ENCODE measurements around the gene TAS2R40.
A peak's percentile ranks its signal among the peaks of the same experiment; 100 is the strongest.

Gene TAS2R40

DNA sequence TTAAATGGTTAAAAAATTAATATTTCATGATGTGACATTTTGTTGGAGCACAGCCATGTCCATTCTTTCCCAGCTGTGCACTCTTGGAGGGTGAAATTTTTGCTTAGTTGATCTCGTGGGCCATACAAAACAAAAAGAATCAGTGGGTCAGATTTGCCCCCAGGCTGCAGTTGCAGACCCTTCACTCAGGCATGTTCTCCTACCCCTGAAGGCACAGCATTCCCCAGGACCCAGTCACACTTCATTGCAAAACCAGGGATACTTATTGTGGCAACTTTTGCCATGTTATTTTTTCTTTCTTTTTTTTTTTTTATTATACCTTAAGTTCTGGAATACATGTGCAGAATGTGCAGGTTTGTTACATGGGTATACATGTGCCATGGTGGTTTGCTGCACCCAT is 6.0 kb downstream of the TAS2R40 start:
- Histone ChIP-seq H3K27ac (no peak overlapping the region), H3K36me3 (no peaks in the 10 kb centered on the region), H3K9me3 (ENCODE audit: severe bottlenecking) (no peaks in the 10 kb centered on the region), H3K27me3 (ENCODE audit: insufficient read depth, low read depth, severe bottlenecking) (no peaks in the 10 kb centered on the region), H3K4me3 (ENCODE audit: low read depth, low read length) (no peak overlapping the region)
- DNase-seq: no peak
- TF ChIP-seq, protein P1, sequence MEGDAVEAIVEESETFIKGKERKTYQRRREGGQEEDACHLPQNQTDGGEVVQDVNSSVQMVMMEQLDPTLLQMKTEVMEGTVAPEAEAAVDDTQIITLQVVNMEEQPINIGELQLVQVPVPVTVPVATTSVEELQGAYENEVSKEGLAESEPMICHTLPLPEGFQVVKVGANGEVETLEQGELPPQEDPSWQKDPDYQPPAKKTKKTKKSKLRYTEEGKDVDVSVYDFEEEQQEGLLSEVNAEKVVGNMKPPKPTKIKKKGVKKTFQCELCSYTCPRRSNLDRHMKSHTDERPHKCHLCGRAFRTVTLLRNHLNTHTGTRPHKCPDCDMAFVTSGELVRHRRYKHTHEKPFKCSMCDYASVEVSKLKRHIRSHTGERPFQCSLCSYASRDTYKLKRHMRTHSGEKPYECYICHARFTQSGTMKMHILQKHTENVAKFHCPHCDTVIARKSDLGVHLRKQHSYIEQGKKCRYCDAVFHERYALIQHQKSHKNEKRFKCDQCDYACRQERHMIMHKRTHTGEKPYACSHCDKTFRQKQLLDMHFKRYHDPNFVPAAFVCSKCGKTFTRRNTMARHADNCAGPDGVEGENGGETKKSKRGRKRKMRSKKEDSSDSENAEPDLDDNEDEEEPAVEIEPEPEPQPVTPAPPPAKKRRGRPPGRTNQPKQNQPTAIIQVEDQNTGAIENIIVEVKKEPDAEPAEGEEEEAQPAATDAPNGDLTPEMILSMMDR (IDR thresholded peaks at IDR 0.05; ENCODE audit: low read depth, low read length): no peak

DNA sequence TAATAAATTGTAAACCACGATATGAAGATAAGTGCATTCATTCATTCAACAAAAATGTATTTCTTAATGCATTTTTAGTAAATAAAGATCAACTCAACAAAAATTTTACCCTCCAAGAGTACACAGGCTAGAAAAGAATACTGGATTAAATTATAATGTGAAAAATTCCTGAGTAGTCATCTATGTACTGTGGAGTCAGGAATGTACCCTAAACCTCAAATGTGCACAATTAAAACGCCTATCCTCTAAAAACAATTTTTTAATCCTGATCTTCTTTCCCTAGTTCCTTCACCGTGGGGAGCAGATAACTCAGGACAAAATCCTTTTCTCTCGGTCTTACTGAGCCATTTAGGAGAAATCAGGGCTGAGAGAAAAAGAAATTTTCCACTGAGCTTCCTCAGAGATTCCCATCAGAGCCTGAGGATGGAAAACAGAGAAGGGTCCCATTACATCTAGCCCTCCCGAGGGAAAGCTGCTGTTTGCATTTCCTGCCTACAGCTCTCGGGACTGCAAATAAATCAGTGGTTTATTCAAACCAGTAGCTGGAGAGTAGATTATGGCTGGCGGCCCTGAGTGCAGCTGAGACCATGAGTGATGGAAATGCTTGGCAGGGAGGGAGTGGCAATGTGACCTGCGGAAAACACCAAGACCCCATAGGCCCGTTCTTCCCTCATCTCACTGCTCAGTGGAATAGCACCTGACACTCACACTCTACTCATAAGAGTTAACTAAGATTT is 7.4 kb downstream of the TAS2R40 start:
- no peaks in the 10 kb centered on the region for H3K27me3 ChIP-seq (ENCODE audit: insufficient read depth, low read depth, severe bottlenecking)
- DNase-seq: peak; percentile 50
- no peak overlapping the region; the same call in 1 of the 2 replicates for H3K4me3 ChIP-seq (ENCODE audit: low read depth, low read length)
- H3K36me3 ChIP-seq: no peaks in the 10 kb centered on the region
- TF ChIP-seq, protein P1 (IDR thresholded peaks at IDR 0.05; ENCODE audit: low read depth, low read length): no peak
- no peaks in the 10 kb centered on the region for H3K9me3 ChIP-seq (ENCODE audit: severe bottlenecking)
- peak overlapping the region; percentile 15; the same call in 1 of the 2 replicates for H3K27ac ChIP-seq

DNA sequence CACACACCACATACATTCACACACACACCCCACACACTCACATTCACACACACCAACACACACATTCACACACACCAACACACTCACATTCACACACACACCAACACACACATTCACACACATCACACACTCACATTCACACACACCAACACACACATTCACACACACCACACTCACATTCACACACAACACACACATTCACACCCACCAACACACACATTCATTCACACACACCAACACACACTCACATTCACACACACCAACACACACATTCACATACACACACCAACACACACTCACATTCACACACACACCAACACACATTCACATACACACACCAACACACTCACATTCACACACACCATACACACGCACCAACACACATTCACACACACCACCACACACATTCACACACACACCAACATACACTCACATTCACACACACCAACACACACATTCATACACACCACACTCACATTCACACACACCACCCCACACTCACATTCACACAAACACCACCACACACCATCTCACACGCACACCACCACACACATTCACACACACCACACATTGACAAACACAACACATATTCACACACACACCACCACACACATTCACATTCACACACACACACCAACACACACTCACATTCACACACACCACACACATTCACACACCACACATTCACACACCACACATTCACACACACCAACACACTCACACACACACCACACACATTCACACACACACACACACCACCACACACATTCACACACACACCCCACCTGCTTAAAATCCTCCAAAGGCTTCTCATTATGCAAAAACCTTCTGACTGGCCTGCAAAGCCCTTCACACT is 9.0 kb downstream of the TAS2R40 start:
- TF ChIP-seq, protein P1 (IDR thresholded peaks at IDR 0.05; ENCODE audit: low read depth, low read length): no peak
- no peaks in the 10 kb centered on the region for H3K36me3 ChIP-seq
- no peak overlapping the region for H3K4me3 ChIP-seq (ENCODE audit: low read depth, low read length)
- no peaks in the 10 kb centered on the region for H3K27me3 ChIP-seq (ENCODE audit: insufficient read depth, low read depth, severe bottlenecking)
- no peak for DNase-seq
- no peak overlapping the region for H3K27ac ChIP-seq
- no peaks in the 10 kb centered on the region for H3K9me3 ChIP-seq (ENCODE audit: severe bottlenecking)

DNA sequence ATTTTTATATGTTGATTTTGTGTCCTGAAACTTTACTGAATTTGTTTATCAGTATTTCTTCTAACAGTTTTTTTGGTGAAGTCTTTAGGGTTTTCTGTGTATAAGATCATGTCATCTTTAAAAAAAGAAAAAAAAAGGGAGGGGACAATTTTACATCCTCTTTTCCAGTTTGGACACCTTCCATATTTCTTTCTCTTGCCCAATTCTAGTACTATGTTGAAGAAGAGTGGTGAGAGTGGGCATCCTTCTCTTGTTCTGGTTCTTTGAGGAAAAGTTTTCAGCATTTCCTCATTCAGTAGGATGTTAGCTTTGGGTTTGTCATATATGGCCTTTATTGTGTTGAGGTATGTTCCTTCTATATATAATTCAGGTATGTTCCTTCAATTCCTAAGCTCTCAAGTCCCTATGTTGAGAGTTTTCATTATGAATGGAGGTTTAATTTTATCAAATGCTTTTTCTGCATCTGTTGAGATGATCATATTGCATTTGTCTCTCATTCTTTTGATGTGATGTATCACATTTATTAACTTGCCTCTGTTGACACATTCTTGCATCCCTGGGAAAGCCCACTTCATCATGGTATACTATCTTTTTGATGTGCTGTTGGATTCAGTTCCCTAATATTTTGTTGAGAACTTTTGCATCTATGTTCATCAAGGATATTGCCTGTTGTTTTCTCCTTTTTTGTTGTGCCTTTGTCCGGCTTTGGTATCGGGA is 12.1 kb downstream of the TAS2R40 start:
- no peak overlapping the region for H3K27ac ChIP-seq
- no peaks in the 10 kb centered on the region for H3K27me3 ChIP-seq (ENCODE audit: insufficient read depth, low read depth, severe bottlenecking)
- no peaks in the 10 kb centered on the region for H3K36me3 ChIP-seq
- no peak overlapping the region for H3K4me3 ChIP-seq (ENCODE audit: low read depth, low read length)
- no peak for DNase-seq
- peaks cover 15% of the 10 kb centered on the region for H3K9me3 ChIP-seq (ENCODE audit: severe bottlenecking)
- TF ChIP-seq, protein P1 (IDR thresholded peaks at IDR 0.05; ENCODE audit: low read depth, low read length): no peak

DNA sequence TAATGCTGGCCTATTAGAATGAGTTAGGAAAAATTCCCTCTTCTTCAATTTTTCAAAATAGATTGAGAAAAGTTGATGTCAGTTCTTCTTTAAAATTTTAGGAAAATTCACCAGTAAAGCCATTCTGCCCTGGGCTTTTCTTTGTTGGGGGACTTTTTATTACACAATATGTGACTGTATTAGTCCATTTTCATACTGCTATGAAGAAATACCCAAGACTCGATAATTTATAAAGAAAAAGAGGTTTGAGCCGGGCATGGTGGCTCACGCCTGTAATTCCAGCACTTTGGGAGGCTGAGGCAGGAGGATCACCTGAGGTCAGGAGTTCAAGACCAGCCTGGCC is 12.7 kb downstream of the TAS2R40 start:
- H3K9me3 ChIP-seq (ENCODE audit: severe bottlenecking): peaks cover 15% of the 10 kb centered on the region
- DNase-seq: no peak
- no peak overlapping the region for H3K4me3 ChIP-seq (ENCODE audit: low read depth, low read length)
- no peaks in the 10 kb centered on the region for H3K36me3 ChIP-seq
- TF ChIP-seq, protein P1 (IDR thresholded peaks at IDR 0.05; ENCODE audit: low read depth, low read length): no peak
- H3K27me3 ChIP-seq (ENCODE audit: insufficient read depth, low read depth, severe bottlenecking): no peaks in the 10 kb centered on the region
- no peak overlapping the region for H3K27ac ChIP-seq

All from WERI-Rb-1 (cell line).